WTC11 (cell line): Measurements from ENCODE around the gene SLC27A5. TPM values are rescaled to one million over a fixed set of nuclear protein-coding genes. Genes with fewer than 3 reads are reported as not detected.

Experiments used
- ATAC-seq: fragments of 200-7000 bp; cut with Tn5 transposase; 2 replicates; pipeline ENCODE4 v1.10.0; 2021; ENCODE audit warnings: mild to moderate bottlenecking, moderate library complexity
- CTCF ChIA-PET: fragments of 300-600 bp; sonication (Branson Sonifier 250); formaldehyde crosslinking; loops from one replicate; lab custom pipeline; 2021; ENCODE audit warnings: antibody characterized with exemption; lab: Charles Lee
- POLR2A ChIA-PET: fragments of 350-600 bp; sonication (Branson Sonifier 250); formaldehyde crosslinking; loops from one replicate; lab custom pipeline; 2021; ENCODE audit warnings: antibody characterized with exemption; lab: Charles Lee
- DNase-seq: peaks from one replicate; pipeline ENCODE4 v3.0.0; 2021; ENCODE audit warnings: low spot score
- H3K27ac Mint-ChIP-seq: 2 replicates; pipeline ENCODE4 v1.8.0; 2021; ENCODE audit warnings: mixed read lengths
- H3K27me3 Mint-ChIP-seq: 2 replicates; pipeline ENCODE4 v1.8.0; 2021; ENCODE audit warnings: low read depth, mild to moderate bottlenecking, moderate library complexity, mixed read lengths
- H3K36me3 Mint-ChIP-seq: 2 replicates; pipeline ENCODE4 v1.8.0; 2021; ENCODE audit warnings: mixed read lengths
- H3K4me1 Mint-ChIP-seq: 2 replicates; pipeline ENCODE4 v1.8.0; 2022; ENCODE audit warnings: mixed read lengths
- H3K4me3 Mint-ChIP-seq: 2 replicates; pipeline ENCODE4 v1.8.0; 2021; ENCODE audit warnings: mild to moderate bottlenecking, moderate library complexity, mixed read lengths
- H3K9me3 Mint-ChIP-seq: 2 replicates; pipeline ENCODE4 v1.8.0; 2021; ENCODE audit warnings: mixed read lengths
- AFF4 ChIP-seq: sonication (generic); formaldehyde crosslinking; IDR thresholded peaks from 2 replicates; pipeline ENCODE4 v1.8.1; 2023; ENCODE audit warnings: mild to moderate bottlenecking, missing genetic modification reagents, borderline replicate concordance
- ATF6 ChIP-seq: sonication (generic); formaldehyde crosslinking; IDR thresholded peaks from 2 replicates; pipeline ENCODE4 v1.8.1; 2023; ENCODE audit warnings: mild to moderate bottlenecking, missing genetic modification reagents
- E2F5 ChIP-seq: sonication (generic); formaldehyde crosslinking; IDR thresholded peaks from 2 replicates; pipeline ENCODE4 v1.8.1; 2022; ENCODE audit warnings: mild to moderate bottlenecking, moderate library complexity, missing genetic modification reagents
- ESRRA ChIP-seq: sonication (generic); formaldehyde crosslinking; IDR thresholded peaks from 2 replicates; pipeline ENCODE4 v1.8.1; 2022; ENCODE audit warnings: mild to moderate bottlenecking, missing genetic modification reagents, borderline replicate concordance
- FOXP1 ChIP-seq: sonication (generic); formaldehyde crosslinking; IDR thresholded peaks from 2 replicates; pipeline ENCODE4 v1.8.0; 2022; ENCODE audit warnings: missing genetic modification reagents, mild to moderate bottlenecking, moderate library complexity, borderline replicate concordance
- IRF2 ChIP-seq: sonication (generic); formaldehyde crosslinking; IDR thresholded peaks from 2 replicates; pipeline ENCODE4 v1.8.0; 2022; ENCODE audit warnings: low read depth, missing genetic modification reagents, borderline replicate concordance
- KAT7 ChIP-seq: sonication (generic); formaldehyde crosslinking; IDR thresholded peaks from 2 replicates; pipeline ENCODE4 v1.8.1; 2023; ENCODE audit warnings: missing genetic modification reagents, mild to moderate bottlenecking, borderline replicate concordance
- NFYB ChIP-seq: sonication (generic); formaldehyde crosslinking; conservative IDR thresholded peaks from 2 replicates; pipeline ENCODE4 v1.8.0; 2022; ENCODE audit warnings: low read depth, missing genetic modification reagents
- NR1H2 ChIP-seq: sonication (generic); formaldehyde crosslinking; IDR thresholded peaks from 2 replicates; pipeline ENCODE4 v1.9.0; 2021; ENCODE audit warnings: mild to moderate bottlenecking, moderate library complexity, missing genetic modification reagents
- SMAD3 ChIP-seq: sonication (generic); formaldehyde crosslinking; IDR thresholded peaks from 2 replicates; pipeline ENCODE4 v1.8.0; 2022; ENCODE audit warnings: missing genetic modification reagents, mild to moderate bottlenecking, borderline replicate concordance
- TCF7 ChIP-seq: sonication (generic); formaldehyde crosslinking; IDR thresholded peaks from 2 replicates; pipeline ENCODE4 v1.8.0; 2022; ENCODE audit warnings: mild to moderate bottlenecking, low read depth, missing genetic modification reagents, moderate library complexity
- ZNF219 ChIP-seq: sonication (generic); formaldehyde crosslinking; IDR thresholded peaks from 2 replicates; pipeline ENCODE4 v1.8.0; 2023; ENCODE audit warnings: missing genetic modification reagents, mild to moderate bottlenecking, borderline replicate concordance
- ZNF263 ChIP-seq: sonication (generic); formaldehyde crosslinking; IDR thresholded peaks from 2 replicates; pipeline ENCODE4 v1.8.1; 2022; ENCODE audit warnings: low read depth, mild to moderate bottlenecking, moderate library complexity, missing genetic modification reagents
- total RNA-seq: library from RNA; stranded (reverse); gene quantifications from 3 replicates; pipeline ENCODE4 v1.2.3, GENCODE V29; 2021
- TF ChIP-seq, protein P1 (sequence below): sonication (generic); formaldehyde crosslinking; IDR thresholded peaks from 2 replicates; pipeline ENCODE4 v1.8.1; 2022; ENCODE audit warnings: low read depth, missing genetic modification reagents, borderline replicate concordance
- TF ChIP-seq, protein P2 (sequence below): fragments of 250-450 bp; sonication (Bioruptor Pico); conservative IDR thresholded peaks from 2 replicates; pipeline ENCODE4 v1.9.0; 2021; ENCODE audit warnings: mild to moderate bottlenecking
- TF ChIP-seq, protein P3 (sequence below): sonication (generic); formaldehyde crosslinking; IDR thresholded peaks from 2 replicates; pipeline ENCODE4 v1.8.0; 2022; ENCODE audit warnings: mild to moderate bottlenecking, missing genetic modification reagents

The SLC27A5 gene
- total RNA-seq, 1 experiment from 2014 or later: 21.9 TPM

- peak overlapping the region; percentile 89 for H3K27ac Mint-ChIP-seq
- TF ChIP-seq AFF4 (CRISPR knock-in tag): no peak
- no peak for TF ChIP-seq ZNF263 (CRISPR knock-in tag)
- TF ChIP-seq KAT7: no peak
- TF ChIP-seq E2F5 (CRISPR knock-in tag): no peak
- TF ChIP-seq, protein P1, sequence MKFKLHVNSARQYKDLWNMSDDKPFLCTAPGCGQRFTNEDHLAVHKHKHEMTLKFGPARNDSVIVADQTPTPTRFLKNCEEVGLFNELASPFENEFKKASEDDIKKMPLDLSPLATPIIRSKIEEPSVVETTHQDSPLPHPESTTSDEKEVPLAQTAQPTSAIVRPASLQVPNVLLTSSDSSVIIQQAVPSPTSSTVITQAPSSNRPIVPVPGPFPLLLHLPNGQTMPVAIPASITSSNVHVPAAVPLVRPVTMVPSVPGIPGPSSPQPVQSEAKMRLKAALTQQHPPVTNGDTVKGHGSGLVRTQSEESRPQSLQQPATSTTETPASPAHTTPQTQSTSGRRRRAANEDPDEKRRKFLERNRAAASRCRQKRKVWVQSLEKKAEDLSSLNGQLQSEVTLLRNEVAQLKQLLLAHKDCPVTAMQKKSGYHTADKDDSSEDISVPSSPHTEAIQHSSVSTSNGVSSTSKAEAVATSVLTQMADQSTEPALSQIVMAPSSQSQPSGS (CRISPR knock-in tag): no peak
- TF ChIP-seq, protein P2, sequence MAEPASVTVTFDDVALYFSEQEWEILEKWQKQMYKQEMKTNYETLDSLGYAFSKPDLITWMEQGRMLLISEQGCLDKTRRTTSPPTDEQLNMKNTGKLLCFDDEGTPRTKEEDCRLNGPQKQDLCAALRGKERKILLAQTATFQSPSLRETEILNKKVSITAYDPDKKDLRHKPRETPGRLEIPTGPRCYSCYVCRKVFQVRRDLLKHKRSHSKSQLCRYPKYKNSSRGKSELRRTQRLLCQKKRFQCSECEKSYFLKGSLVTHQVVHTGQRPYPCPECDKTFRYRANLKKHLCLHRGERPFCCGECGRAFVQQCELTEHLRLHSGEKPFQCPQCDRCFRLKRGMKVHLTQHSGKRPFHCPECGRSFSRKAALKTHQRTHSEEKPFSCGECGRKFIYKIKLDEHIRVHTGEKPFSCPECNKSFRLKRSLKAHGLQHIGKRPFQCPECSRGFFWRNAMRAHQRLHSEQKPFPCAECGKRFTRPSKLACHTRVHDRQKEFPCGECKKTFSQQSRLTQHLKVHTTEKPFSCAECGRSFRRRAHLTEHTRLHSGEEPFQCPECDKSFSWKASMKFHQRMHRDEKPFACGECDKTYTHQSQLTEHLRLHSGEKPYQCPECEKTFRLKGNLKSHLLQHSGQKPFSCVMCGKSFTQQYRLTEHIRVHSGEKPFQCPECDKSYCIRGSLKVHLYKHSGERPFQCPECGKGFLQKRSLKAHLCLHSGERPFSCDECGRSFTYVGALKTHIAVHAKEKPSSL (CRISPR knock-in tag): no peak
- no peak for TF ChIP-seq ZNF219 (CRISPR knock-in tag)
- TF ChIP-seq, protein P3, sequence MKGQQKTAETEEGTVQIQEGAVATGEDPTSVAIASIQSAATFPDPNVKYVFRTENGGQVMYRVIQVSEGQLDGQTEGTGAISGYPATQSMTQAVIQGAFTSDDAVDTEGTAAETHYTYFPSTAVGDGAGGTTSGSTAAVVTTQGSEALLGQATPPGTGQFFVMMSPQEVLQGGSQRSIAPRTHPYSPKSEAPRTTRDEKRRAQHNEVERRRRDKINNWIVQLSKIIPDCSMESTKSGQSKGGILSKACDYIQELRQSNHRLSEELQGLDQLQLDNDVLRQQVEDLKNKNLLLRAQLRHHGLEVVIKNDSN: no peak
- TF ChIP-seq FOXP1 (CRISPR knock-in tag): no peak
- TF ChIP-seq SMAD3: no peak
- no peak for TF ChIP-seq TCF7
- TF ChIP-seq ATF6: no peak
- TF ChIP-seq IRF2 (CRISPR knock-in tag): no peak
- TF ChIP-seq NR1H2 (CRISPR knock-in tag): no peak
- no peak for TF ChIP-seq NFYB
- no peak for TF ChIP-seq ESRRA
- no peak for ATAC-seq
- H3K4me3 Mint-ChIP-seq: peak overlapping the region; percentile 94
- H3K4me1 Mint-ChIP-seq: peaks cover 39% of the 10 kb centered on the region
- peaks cover 32% of the 10 kb centered on the region for H3K27me3 Mint-ChIP-seq
- POLR2A ChIA-PET: interaction anchor here (0.9 to 2.8 kb wide), 2 partner anchors 14 to 38 kb away, joined by 3 to 12 read pairs; partner anchors contain the start of genes TRIM28 and ZBTB45
- H3K36me3 Mint-ChIP-seq: peaks cover 24% of the 10 kb centered on the region
- CTCF ChIA-PET: interaction anchor here (0.7 to 2.4 kb wide), 3 partner anchors 24 to 43 kb away, joined by 3 to 19 read pairs (median 3); partner anchors contain the start of gene ZBTB45
- DNase-seq: no peak
- H3K9me3 Mint-ChIP-seq: no peaks in the 10 kb centered on the region
Measured at GRCh38 chr19:58557221-58558065, 45.7 kb upstream of the SLC27A5 start.
